HEK293 (cell line): ENCODE measurements around the gene SSBP2.

Source experiments
- CTCF ChIA-PET: fragments of 350-600 bp; formaldehyde crosslinking; extraction: SDS; loops from one replicate; lab custom pipeline; 2021; ENCODE audit warnings: antibody characterized with exemption; lab: Yijun Ruan, JAX
- POLR2A ChIA-PET: fragments of 300-600 bp; formaldehyde crosslinking; extraction: SDS; loops from one replicate; lab custom pipeline; 2020; ENCODE audit warnings: antibody characterized with exemption, inconsistent platforms; lab: Yijun Ruan, JAX
- H3K27ac ChIP-seq: fragments of 200-500 bp; sonication (Bioruptor generic); 2 replicates; pipeline ENCODE4 v1.5.1; 2014; ENCODE audit warnings: low read depth, low read length, control low read depth, inconsistent platforms; ENCODE audit errors: extremely low read depth
- H3K36me3 ChIP-seq, 2 experiments: fragments of 200-500 bp in 1 of 2; sonication (Bioruptor generic) in 1 of 2; 1 replicate in 1 of 2; 2 replicates in 1 of 2; pipeline ENCODE4 v1.5.1; 2014 to 2017; ENCODE audit warnings: inconsistent platforms in 2 of 2, low read length in 2 of 2; ENCODE audit not compliant: control insufficient read depth in 2 of 2, insufficient read depth in 1 of 2
- H3K4me1 ChIP-seq: fragments of 200-500 bp; sonication (Bioruptor generic); 2 replicates; pipeline ENCODE4 v1.5.1; 2014; ENCODE audit warnings: mild to moderate bottlenecking, low read length, inconsistent platforms; ENCODE audit not compliant: control insufficient read depth, insufficient read depth
- H3K4me3 ChIP-seq: 2 replicates; pipeline ENCODE4 v1.5.1; 2011; ENCODE audit warnings: low read depth, mild to moderate bottlenecking, control low read depth, low read length, moderate library complexity
- H3K9me3 ChIP-seq: fragments of 200-500 bp; sonication (Bioruptor generic); 2 replicates; pipeline ENCODE4 v1.5.1; 2014; ENCODE audit warnings: low read depth, low read length, inconsistent platforms; ENCODE audit not compliant: control insufficient read depth, insufficient read depth
- GFI1B ChIP-seq: fragments of 450-650 bp; formaldehyde crosslinking; IDR thresholded peaks from 2 replicates; pipeline ENCODE4 v1.5.1; 2016; ENCODE audit warnings: missing biosample characterization, missing genetic modification characterization
- GLIS1 ChIP-seq: fragments of 450-650 bp; formaldehyde crosslinking; IDR thresholded peaks from 2 replicates; pipeline ENCODE4 v1.5.1; 2016; ENCODE audit warnings: missing biosample characterization, missing genetic modification characterization
- HOXC10 ChIP-seq: sonication (generic); formaldehyde crosslinking; IDR thresholded peaks from 2 replicates; pipeline ENCODE4 v1.8.1; 2023; ENCODE audit warnings: mild to moderate bottlenecking, missing genetic modification reagents
- KLF8 ChIP-seq: fragments of 450-650 bp; formaldehyde crosslinking; IDR thresholded peaks from 2 replicates; pipeline ENCODE4 v1.5.1; 2016; ENCODE audit warnings: missing biosample characterization, missing genetic modification characterization
- OSR2 ChIP-seq: fragments of 450-650 bp; formaldehyde crosslinking; IDR thresholded peaks from 2 replicates; pipeline ENCODE4 v1.5.1; 2016; ENCODE audit warnings: missing biosample characterization, missing genetic modification characterization
- SCRT2 ChIP-seq: fragments of 450-650 bp; formaldehyde crosslinking; IDR thresholded peaks from 2 replicates; pipeline ENCODE4 v1.5.1; 2016; ENCODE audit warnings: missing biosample characterization, missing genetic modification characterization
- ZBTB21 ChIP-seq: fragments of 450-650 bp; formaldehyde crosslinking; IDR thresholded peaks from 2 replicates; pipeline ENCODE4 v1.5.1; 2017; ENCODE audit warnings: missing biosample characterization, missing genetic modification characterization
- ZBTB48 ChIP-seq: fragments of 450-650 bp; formaldehyde crosslinking; IDR thresholded peaks from 2 replicates; pipeline ENCODE4 v1.5.1; 2016; ENCODE audit warnings: missing biosample characterization, missing genetic modification characterization
- ZFP37 ChIP-seq: fragments of 450-650 bp; formaldehyde crosslinking; IDR thresholded peaks from 2 replicates; pipeline ENCODE4 v1.5.1; 2016; ENCODE audit warnings: missing biosample characterization, missing genetic modification characterization
- ZNF133 ChIP-seq: fragments of 450-650 bp; formaldehyde crosslinking; IDR thresholded peaks from 2 replicates; pipeline ENCODE4 v1.5.1; 2016; ENCODE audit warnings: missing biosample characterization, missing genetic modification characterization
- ZNF16 ChIP-seq: fragments of 450-650 bp; formaldehyde crosslinking; IDR thresholded peaks from 2 replicates; pipeline ENCODE4 v1.5.1; 2016; ENCODE audit warnings: low read depth, missing biosample characterization, missing genetic modification characterization
- ZNF24 ChIP-seq: fragments of 450-650 bp; formaldehyde crosslinking; IDR thresholded peaks from 2 replicates; pipeline ENCODE4 v1.5.1; 2016; ENCODE audit warnings: missing biosample characterization, missing genetic modification characterization
- ZNF248 ChIP-seq: fragments of 450-650 bp; formaldehyde crosslinking; IDR thresholded peaks from 2 replicates; pipeline ENCODE4 v1.5.1; 2017; ENCODE audit warnings: missing biosample characterization, missing genetic modification characterization
- ZNF292 ChIP-seq: fragments of 450-650 bp; formaldehyde crosslinking; IDR thresholded peaks from 2 replicates; pipeline ENCODE4 v1.5.1; 2016; ENCODE audit warnings: low read depth, missing biosample characterization, missing genetic modification characterization, borderline replicate concordance
- ZNF335 ChIP-seq: fragments of 450-650 bp; formaldehyde crosslinking; conservative IDR thresholded peaks from 2 replicates; pipeline ENCODE4 v1.5.1; 2016; ENCODE audit warnings: missing biosample characterization, missing genetic modification characterization
- ZNF423 ChIP-seq: fragments of 450-650 bp; formaldehyde crosslinking; IDR thresholded peaks from 2 replicates; pipeline ENCODE4 v1.5.1; 2016; ENCODE audit warnings: missing biosample characterization, missing genetic modification characterization
- ZNF426 ChIP-seq: fragments of 450-650 bp; formaldehyde crosslinking; IDR thresholded peaks from 2 replicates; pipeline ENCODE4 v1.5.1; 2017; ENCODE audit warnings: missing biosample characterization, missing genetic modification characterization, mild to moderate bottlenecking, inconsistent platforms, moderate library complexity
- ZNF473 ChIP-seq: fragments of 450-650 bp; formaldehyde crosslinking; IDR thresholded peaks from 2 replicates; pipeline ENCODE4 v1.5.1; 2017; ENCODE audit warnings: missing biosample characterization, missing genetic modification characterization
- ZNF529 ChIP-seq: fragments of 450-650 bp; formaldehyde crosslinking; IDR thresholded peaks from 2 replicates; pipeline ENCODE4 v1.5.1; 2017; ENCODE audit warnings: missing genetic modification characterization, missing biosample characterization; ENCODE audit not compliant: insufficient replicate concordance
- ZNF555 ChIP-seq: fragments of 450-650 bp; formaldehyde crosslinking; conservative IDR thresholded peaks from 2 replicates; pipeline ENCODE4 v1.5.1; 2017; ENCODE audit warnings: missing biosample characterization, mild to moderate bottlenecking, missing genetic modification characterization, inconsistent platforms
- ZNF561 ChIP-seq: fragments of 450-650 bp; IDR thresholded peaks from 2 replicates; pipeline ENCODE4 v1.5.1; 2018; ENCODE audit warnings: missing biosample characterization, missing genetic modification characterization, borderline replicate concordance
- ZNF670 ChIP-seq: fragments of 450-650 bp; formaldehyde crosslinking; IDR thresholded peaks from 2 replicates; pipeline ENCODE4 v1.5.1; 2016; ENCODE audit warnings: missing biosample characterization, missing genetic modification characterization, low read depth
- ZNF768 ChIP-seq: fragments of 450-650 bp; formaldehyde crosslinking; IDR thresholded peaks from 2 replicates; pipeline ENCODE4 v1.5.1; 2018; ENCODE audit warnings: missing biosample characterization, mild to moderate bottlenecking, missing genetic modification characterization
- ZXDB ChIP-seq: fragments of 450-650 bp; formaldehyde crosslinking; IDR thresholded peaks from 2 replicates; pipeline ENCODE4 v1.5.1; 2016; ENCODE audit warnings: missing biosample characterization, missing genetic modification characterization
- TF ChIP-seq, protein P1 (sequence below): fragments of 450-650 bp; formaldehyde crosslinking; IDR thresholded peaks from 2 replicates; pipeline ENCODE4 v1.5.1; 2016; ENCODE audit warnings: missing biosample characterization, missing genetic modification characterization
- TF ChIP-seq, protein P2 (sequence below): fragments of 450-650 bp; formaldehyde crosslinking; IDR thresholded peaks from 2 replicates; pipeline ENCODE4 v1.5.1; 2017; ENCODE audit warnings: missing biosample characterization, missing genetic modification characterization
- TF ChIP-seq, protein P3 (sequence below): fragments of 450-650 bp; formaldehyde crosslinking; IDR thresholded peaks from 2 replicates; pipeline ENCODE4 v1.5.1; 2016; ENCODE audit warnings: missing biosample characterization, missing genetic modification characterization
- TF ChIP-seq, protein P4 (sequence below): fragments of 450-650 bp; formaldehyde crosslinking; IDR thresholded peaks from 2 replicates; pipeline ENCODE4 v1.5.1; 2017; ENCODE audit warnings: missing biosample characterization, missing genetic modification characterization
- TF ChIP-seq, protein P5 (sequence below): fragments of 450-650 bp; formaldehyde crosslinking; IDR thresholded peaks from 2 replicates; pipeline ENCODE4 v1.5.1; 2016; ENCODE audit warnings: missing biosample characterization, missing genetic modification characterization

Gene SSBP2

DNA sequence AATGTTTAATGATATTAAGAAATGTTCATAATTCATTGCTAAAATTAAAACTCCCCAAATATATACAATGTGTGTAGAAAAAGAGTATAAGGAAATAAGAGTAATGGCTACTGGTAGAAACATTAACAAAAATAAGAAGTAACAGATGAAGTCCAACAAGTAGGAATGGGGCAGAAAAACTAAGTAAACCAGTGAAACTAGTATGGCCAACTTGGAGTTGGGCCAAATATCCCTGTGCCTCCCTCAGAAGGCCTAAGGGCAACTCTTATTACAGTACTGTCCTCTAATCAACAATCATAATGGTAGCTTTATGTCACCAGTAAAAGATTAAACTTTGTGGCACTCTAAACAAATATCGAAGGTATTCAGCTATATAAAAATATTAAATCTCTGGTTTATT is 93.5 kb downstream of the SSBP2 start (continued):
- no peak for TF ChIP-seq HOXC10 (CRISPR knock-in tag)
- TF ChIP-seq, protein P1, sequence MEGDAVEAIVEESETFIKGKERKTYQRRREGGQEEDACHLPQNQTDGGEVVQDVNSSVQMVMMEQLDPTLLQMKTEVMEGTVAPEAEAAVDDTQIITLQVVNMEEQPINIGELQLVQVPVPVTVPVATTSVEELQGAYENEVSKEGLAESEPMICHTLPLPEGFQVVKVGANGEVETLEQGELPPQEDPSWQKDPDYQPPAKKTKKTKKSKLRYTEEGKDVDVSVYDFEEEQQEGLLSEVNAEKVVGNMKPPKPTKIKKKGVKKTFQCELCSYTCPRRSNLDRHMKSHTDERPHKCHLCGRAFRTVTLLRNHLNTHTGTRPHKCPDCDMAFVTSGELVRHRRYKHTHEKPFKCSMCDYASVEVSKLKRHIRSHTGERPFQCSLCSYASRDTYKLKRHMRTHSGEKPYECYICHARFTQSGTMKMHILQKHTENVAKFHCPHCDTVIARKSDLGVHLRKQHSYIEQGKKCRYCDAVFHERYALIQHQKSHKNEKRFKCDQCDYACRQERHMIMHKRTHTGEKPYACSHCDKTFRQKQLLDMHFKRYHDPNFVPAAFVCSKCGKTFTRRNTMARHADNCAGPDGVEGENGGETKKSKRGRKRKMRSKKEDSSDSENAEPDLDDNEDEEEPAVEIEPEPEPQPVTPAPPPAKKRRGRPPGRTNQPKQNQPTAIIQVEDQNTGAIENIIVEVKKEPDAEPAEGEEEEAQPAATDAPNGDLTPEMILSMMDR (tag by site-specific recombination): no peak
- no peak for TF ChIP-seq ZBTB48 (tag by site-specific recombination)
- peak; percentile 90 for TF ChIP-seq SCRT2
- TF ChIP-seq OSR2 (tag by site-specific recombination): 0 out of 2 replicates have a peak, but pooled peaks have one; percentile 10
- TF ChIP-seq, protein P2, sequence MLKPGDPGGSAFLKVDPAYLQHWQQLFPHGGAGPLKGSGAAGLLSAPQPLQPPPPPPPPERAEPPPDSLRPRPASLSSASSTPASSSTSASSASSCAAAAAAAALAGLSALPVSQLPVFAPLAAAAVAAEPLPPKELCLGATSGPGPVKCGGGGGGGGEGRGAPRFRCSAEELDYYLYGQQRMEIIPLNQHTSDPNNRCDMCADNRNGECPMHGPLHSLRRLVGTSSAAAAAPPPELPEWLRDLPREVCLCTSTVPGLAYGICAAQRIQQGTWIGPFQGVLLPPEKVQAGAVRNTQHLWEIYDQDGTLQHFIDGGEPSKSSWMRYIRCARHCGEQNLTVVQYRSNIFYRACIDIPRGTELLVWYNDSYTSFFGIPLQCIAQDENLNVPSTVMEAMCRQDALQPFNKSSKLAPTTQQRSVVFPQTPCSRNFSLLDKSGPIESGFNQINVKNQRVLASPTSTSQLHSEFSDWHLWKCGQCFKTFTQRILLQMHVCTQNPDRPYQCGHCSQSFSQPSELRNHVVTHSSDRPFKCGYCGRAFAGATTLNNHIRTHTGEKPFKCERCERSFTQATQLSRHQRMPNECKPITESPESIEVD (tag by site-specific recombination): peak; percentile 61

DNA sequence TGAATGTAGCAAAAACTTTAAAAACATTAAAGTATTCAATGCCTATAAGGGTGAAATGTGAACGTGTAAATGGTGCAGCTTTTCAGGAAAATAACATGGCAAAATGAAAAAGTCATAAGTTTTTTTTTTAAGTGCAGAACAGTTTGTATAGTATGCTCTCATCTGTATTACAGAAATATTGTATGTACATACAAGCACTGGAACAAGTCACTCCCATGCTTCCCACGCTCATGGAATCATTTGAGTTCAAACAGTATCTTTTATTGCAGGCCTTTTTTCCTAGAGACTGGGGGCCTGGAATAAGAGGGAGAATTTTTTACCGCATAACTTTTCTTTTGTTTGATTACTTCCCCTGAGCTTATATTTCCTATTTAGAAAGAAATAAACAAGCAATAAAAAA is 94.1 kb downstream of the SSBP2 start:
- no peak overlapping the region for H3K4me3 ChIP-seq
- H3K27ac ChIP-seq: no peak overlapping the region
- ChIA-PET POLR2A (no interaction called here), CTCF (interaction anchor here (0.6 kb wide), 1 partner anchor 151 kb away, joined by 3 read pairs; no protein-coding TSS in a partner anchor)
- peaks cover 3% of the 10 kb centered on the region for H3K4me1 ChIP-seq
- H3K9me3 ChIP-seq: no peaks in the 10 kb centered on the region
- TF ChIP-seq ZXDB (tag by site-specific recombination) (no peak), ZNF335 (tag by site-specific recombination) (no peak), ZNF133 (tag by site-specific recombination) (no peak), KLF8 (tag by site-specific recombination) (no peak), ZNF248 (tag by site-specific recombination) (no peak), ZNF16 (tag by site-specific recombination) (no peak), GLIS1 (tag by site-specific recombination) (no peak)
- TF ChIP-seq, protein P3, sequence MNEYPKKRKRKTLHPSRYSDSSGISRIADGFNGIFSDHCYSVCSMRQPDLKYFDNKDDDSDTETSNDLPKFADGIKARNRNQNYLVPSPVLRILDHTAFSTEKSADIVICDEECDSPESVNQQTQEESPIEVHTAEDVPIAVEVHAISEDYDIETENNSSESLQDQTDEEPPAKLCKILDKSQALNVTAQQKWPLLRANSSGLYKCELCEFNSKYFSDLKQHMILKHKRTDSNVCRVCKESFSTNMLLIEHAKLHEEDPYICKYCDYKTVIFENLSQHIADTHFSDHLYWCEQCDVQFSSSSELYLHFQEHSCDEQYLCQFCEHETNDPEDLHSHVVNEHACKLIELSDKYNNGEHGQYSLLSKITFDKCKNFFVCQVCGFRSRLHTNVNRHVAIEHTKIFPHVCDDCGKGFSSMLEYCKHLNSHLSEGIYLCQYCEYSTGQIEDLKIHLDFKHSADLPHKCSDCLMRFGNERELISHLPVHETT: no peak
- TF ChIP-seq, all 188 proteins: peak for 0
- H3K36me3 ChIP-seq: no peaks in the 10 kb centered on the region

DNA sequence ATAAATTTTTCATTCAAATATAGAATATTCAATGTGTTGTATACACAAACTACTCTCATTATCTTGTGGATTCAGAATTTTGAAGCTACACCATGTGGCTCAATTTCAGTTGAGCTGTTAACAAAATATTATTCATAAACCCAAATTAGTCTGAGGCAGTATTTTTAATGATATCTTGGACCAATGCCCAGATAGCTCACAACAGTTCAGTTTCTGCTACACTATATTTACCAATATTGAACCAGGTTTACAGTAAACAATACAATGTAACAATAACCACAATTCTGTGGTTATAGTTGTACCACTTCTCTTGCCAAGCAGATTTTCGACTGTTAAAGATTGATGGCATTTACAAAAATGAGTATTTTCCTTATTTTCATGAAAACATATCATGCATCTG is 99.9 kb downstream of the SSBP2 start:
- CTCF ChIA-PET: interaction anchor here (0.5 kb wide), 2 partner anchors 11 to 85 kb away, joined by 3 read pairs; no protein-coding TSS in a partner anchor
- no peaks in the 10 kb centered on the region for H3K4me1 ChIP-seq
- TF ChIP-seq ZBTB21 (no peak), ZNF670 (tag by site-specific recombination) (no peak), ZNF529 (no peak), ZNF426 (tag by site-specific recombination) (no peak), ZNF561 (tag by site-specific recombination) (no peak), ZNF473 (no peak), ZNF555 (no peak), ZNF768 (no peak), ZNF423 (tag by site-specific recombination) (no peak), ZFP37 (no peak), GFI1B (no peak), ZNF24 (tag by site-specific recombination) (no peak), ZNF292 (tag by site-specific recombination) (no peak)
- TF ChIP-seq, protein P4, sequence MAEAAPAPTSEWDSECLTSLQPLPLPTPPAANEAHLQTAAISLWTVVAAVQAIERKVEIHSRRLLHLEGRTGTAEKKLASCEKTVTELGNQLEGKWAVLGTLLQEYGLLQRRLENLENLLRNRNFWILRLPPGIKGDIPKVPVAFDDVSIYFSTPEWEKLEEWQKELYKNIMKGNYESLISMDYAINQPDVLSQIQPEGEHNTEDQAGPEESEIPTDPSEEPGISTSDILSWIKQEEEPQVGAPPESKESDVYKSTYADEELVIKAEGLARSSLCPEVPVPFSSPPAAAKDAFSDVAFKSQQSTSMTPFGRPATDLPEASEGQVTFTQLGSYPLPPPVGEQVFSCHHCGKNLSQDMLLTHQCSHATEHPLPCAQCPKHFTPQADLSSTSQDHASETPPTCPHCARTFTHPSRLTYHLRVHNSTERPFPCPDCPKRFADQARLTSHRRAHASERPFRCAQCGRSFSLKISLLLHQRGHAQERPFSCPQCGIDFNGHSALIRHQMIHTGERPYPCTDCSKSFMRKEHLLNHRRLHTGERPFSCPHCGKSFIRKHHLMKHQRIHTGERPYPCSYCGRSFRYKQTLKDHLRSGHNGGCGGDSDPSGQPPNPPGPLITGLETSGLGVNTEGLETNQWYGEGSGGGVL (tag by site-specific recombination): no peak
- TF ChIP-seq, protein P5, sequence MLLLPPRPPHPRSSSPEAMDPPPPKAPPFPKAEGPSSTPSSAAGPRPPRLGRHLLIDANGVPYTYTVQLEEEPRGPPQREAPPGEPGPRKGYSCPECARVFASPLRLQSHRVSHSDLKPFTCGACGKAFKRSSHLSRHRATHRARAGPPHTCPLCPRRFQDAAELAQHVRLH (tag by site-specific recombination): no peak

More for the DNA sequence above, 99.9 kb downstream of the SSBP2 start:
- no peak overlapping the region for H3K27ac ChIP-seq
- H3K9me3 ChIP-seq: no peaks in the 10 kb centered on the region
- H3K36me3 ChIP-seq: no peaks in the 10 kb centered on the region
- H3K4me3 ChIP-seq: no peak overlapping the region
- POLR2A ChIA-PET: no interaction called here
